Liver (tissue), 9 donors: ENCODE results near the gene OR5K2. TPM values are rescaled to one million over a fixed set of nuclear protein-coding genes. Genes with fewer than 3 reads are reported as not detected.

ENCODE experiments used
- DNase-seq: peaks from one replicate; pipeline ENCODE4 v3.0.0-alpha.2; 2017; ENCODE audit warnings: low spot score
- H3K27ac ChIP-seq, 2 donors: one replicate each; pipeline ENCODE4 v1.7.0; 2013; ENCODE audit warnings: inconsistent platforms in 2 of 2, low read length in 2 of 2, control low read depth in 1 of 2, low read depth in 1 of 2, mild to moderate bottlenecking in 1 of 2
- H3K27me3 ChIP-seq, 4 donors: one replicate each; pipeline versions ENCODE4 v1.6.1 to v1.7.0; 2013; ENCODE audit warnings: low read length in 3 of 4, inconsistent platforms in 1 of 4, mild to moderate bottlenecking in 1 of 4, moderate library complexity in 1 of 4; ENCODE audit not compliant: control insufficient read depth in 4 of 4, insufficient read depth in 4 of 4
- H3K36me3 ChIP-seq, 4 donors: one replicate each; pipeline versions ENCODE4 v1.6.1 to v1.7.0; 2013; ENCODE audit warnings: low read length in 3 of 4, mild to moderate bottlenecking in 3 of 4, low read depth in 1 of 4, moderate library complexity in 1 of 4; ENCODE audit not compliant: control insufficient read depth in 4 of 4, insufficient read depth in 3 of 4
- H3K4me1 ChIP-seq, 4 donors: one replicate each; pipeline versions ENCODE4 v1.6.1 to v1.7.0; 2013; ENCODE audit warnings: low read length in 3 of 4, mild to moderate bottlenecking in 3 of 4, moderate library complexity in 1 of 4; ENCODE audit not compliant: control insufficient read depth in 4 of 4, insufficient read depth in 4 of 4
- H3K4me3 ChIP-seq, 3 donors: one replicate each; pipeline versions ENCODE4 v1.6.1 to v1.7.0; 2013; ENCODE audit warnings: low read length in 3 of 3, control low read depth in 1 of 3, low read depth in 1 of 3, mild to moderate bottlenecking in 1 of 3
- H3K9ac ChIP-seq, 2 donors: one replicate each; pipeline ENCODE4 v1.7.0; 2013; ENCODE audit warnings: low read length in 2 of 2, mild to moderate bottlenecking in 2 of 2, moderate library complexity in 2 of 2, control low read depth in 1 of 2, low read depth in 1 of 2
- H3K9me3 ChIP-seq, 4 donors: one replicate each; pipeline versions ENCODE4 v1.6.1 to v1.7.0; 2013; ENCODE audit warnings: low read length in 3 of 4; ENCODE audit not compliant: control insufficient read depth in 4 of 4
- EGR1 ChIP-seq, 2 donors: IDR thresholded peaks; 2 replicates each; pipeline ENCODE4 v1.6.1; 2016 to 2018; ENCODE audit warnings: antibody characterized with exemption in 2 of 2, low read depth in 2 of 2
- FOXA1 ChIP-seq: IDR thresholded peaks from 2 replicates; pipeline ENCODE4 v1.6.1; 2016; ENCODE audit warnings: antibody characterized with exemption
- FOXA2 ChIP-seq: IDR thresholded peaks from 2 replicates; pipeline ENCODE4 v1.6.1; 2016; ENCODE audit warnings: antibody characterized with exemption
- GABPA ChIP-seq, 2 donors: IDR thresholded peaks in 1 of 2; conservative IDR thresholded peaks in 1 of 2; 2 replicates each; pipeline ENCODE4 v1.6.1; 2016; ENCODE audit warnings: antibody characterized with exemption in 2 of 2, mild to moderate bottlenecking in 1 of 2, moderate library complexity in 1 of 2
- HNF4A ChIP-seq, 2 donors: conservative IDR thresholded peaks; 2 replicates each; pipeline ENCODE4 v1.6.1; 2016; ENCODE audit warnings: antibody characterized with exemption in 2 of 2, mild to moderate bottlenecking in 2 of 2
- HNF4G ChIP-seq: IDR thresholded peaks from 2 replicates; pipeline ENCODE4 v1.6.1; 2016; ENCODE audit warnings: antibody characterized with exemption
- JUND ChIP-seq, 2 donors: IDR thresholded peaks; 2 replicates each; pipeline ENCODE4 v1.6.1; 2016; ENCODE audit warnings: antibody characterized with exemption in 2 of 2
- NR2F2 ChIP-seq: IDR thresholded peaks from 2 replicates; pipeline ENCODE4 v1.6.1; 2016; ENCODE audit warnings: antibody characterized with exemption
- RAD21 ChIP-seq, 2 donors: IDR thresholded peaks; 2 replicates each; pipeline ENCODE4 v1.6.1; 2016; ENCODE audit warnings: antibody characterized with exemption in 2 of 2, mild to moderate bottlenecking in 2 of 2
- RXRA ChIP-seq, 2 donors: IDR thresholded peaks; 2 replicates each; pipeline ENCODE4 v1.6.1; 2017 to 2018; ENCODE audit warnings: antibody characterized with exemption in 2 of 2, mild to moderate bottlenecking in 1 of 2
- SP1 ChIP-seq: IDR thresholded peaks from 2 replicates; pipeline ENCODE4 v1.6.1; 2018; ENCODE audit warnings: antibody characterized with exemption, mild to moderate bottlenecking
- TAF1 ChIP-seq: conservative IDR thresholded peaks from 2 replicates; pipeline ENCODE4 v1.6.1; 2016; ENCODE audit warnings: antibody characterized with exemption, mild to moderate bottlenecking
- YY1 ChIP-seq: IDR thresholded peaks from 2 replicates; pipeline ENCODE4 v1.6.1; 2016; ENCODE audit warnings: antibody characterized with exemption, mild to moderate bottlenecking
- WGBS: extraction: QIAGEN DNeasy Blood & Tissue Kit; methylation state at CpG from one replicate; pipeline ENCODE4 v1.1.7; 2013; 5-methylcytosine and 5-hydroxymethylcytosine counted together
- polyA plus RNA-seq, 2 donors: library from polyadenylated mRNA; stranded (reverse) in 1 of 2; unstranded in 1 of 2; fragments of 200-250 nt in 1 of 2; fragments of >200 nt in 1 of 2; fragmentation: Nextera tagmentation in 1 of 2; extraction: Ambion mirVana in 1 of 2; gene quantifications; one replicate each; pipeline versions ENCODE4 v1.2.1 to v1.2.3, GENCODE V29; 2013 to 2015
- total RNA-seq, 2 donors: library from RNA; depleted of rRNA; stranded (reverse); fragments of >200 nt; gene quantifications; one replicate each; pipeline ENCODE4 v1.2.3, GENCODE V29; 2014
- TF ChIP-seq, protein P1 (sequence below): IDR thresholded peaks from 2 replicates; pipeline ENCODE4 v1.6.1; 2016; ENCODE audit warnings: antibody characterized with exemption
- TF ChIP-seq, protein P2 (sequence below): IDR thresholded peaks from 2 replicates; pipeline ENCODE4 v1.6.1; 2016; ENCODE audit warnings: antibody characterized with exemption
- TF ChIP-seq, protein P3 (sequence below): IDR thresholded peaks from 2 replicates; pipeline ENCODE4 v1.6.1; 2016; ENCODE audit warnings: antibody characterized with exemption, mild to moderate bottlenecking
- TF ChIP-seq, protein P4 (sequence below): fragments of 150-350 bp; IDR thresholded peaks from 2 replicates; pipeline ENCODE4 v1.5.1; 2017; ENCODE audit warnings: improper control_type of control experiment, low read depth, low read length; ENCODE audit not compliant: missing input control
- TF ChIP-seq, protein P5 (sequence below): IDR thresholded peaks from 2 replicates; pipeline ENCODE4 v1.6.1; 2016; ENCODE audit warnings: antibody characterized with exemption
- donor health status: healthy.
- donor health status: healthy.
- donor health status: healthy.
- donor health status: healthy.
- donor health status: healthy.

Gene OR5K2
- total RNA-seq, result not detected
- not detected for polyA plus RNA-seq

DNA sequence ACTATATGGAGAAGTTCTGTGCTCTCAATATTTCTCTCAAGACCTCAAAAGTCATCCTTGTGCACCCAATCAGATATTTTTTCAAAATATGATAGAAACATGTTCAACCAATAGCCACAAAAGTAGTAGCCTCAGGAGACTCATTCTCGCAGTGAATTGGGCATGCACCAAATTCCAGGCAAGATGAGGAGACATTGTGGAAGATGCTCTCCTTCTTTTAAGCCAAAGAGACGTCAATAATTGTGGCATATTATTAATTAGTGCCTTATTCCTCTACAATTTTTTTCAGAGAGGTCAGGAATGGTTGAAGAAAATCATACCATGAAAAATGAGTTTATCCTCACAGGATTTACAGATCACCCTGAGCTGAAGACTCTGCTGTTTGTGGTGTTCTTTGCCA is at the start of gene OR5K2:
Gene OR5K2, plus strand, starts transcription at position 301 of the 400 bp plus-strand sequence. Its CDS starts 0 bp downstream, at position 301.
- H3K27me3 ChIP-seq, result no peaks in the 10 kb centered on the region
- no peak within 1 kb of the TSS for H3K27ac ChIP-seq
- H3K4me3 ChIP-seq, result no peak within 1 kb of the TSS
- TF ChIP-seq FOXA2, result no peak
- TF ChIP-seq TAF1, result no peak
- TF ChIP-seq, protein P1, sequence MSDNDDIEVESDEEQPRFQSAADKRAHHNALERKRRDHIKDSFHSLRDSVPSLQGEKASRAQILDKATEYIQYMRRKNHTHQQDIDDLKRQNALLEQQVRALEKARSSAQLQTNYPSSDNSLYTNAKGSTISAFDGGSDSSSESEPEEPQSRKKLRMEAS, result no peak
- TF ChIP-seq, protein P2, sequence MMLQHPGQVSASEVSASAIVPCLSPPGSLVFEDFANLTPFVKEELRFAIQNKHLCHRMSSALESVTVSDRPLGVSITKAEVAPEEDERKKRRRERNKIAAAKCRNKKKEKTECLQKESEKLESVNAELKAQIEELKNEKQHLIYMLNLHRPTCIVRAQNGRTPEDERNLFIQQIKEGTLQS, result no peak
- TF ChIP-seq, protein P3, sequence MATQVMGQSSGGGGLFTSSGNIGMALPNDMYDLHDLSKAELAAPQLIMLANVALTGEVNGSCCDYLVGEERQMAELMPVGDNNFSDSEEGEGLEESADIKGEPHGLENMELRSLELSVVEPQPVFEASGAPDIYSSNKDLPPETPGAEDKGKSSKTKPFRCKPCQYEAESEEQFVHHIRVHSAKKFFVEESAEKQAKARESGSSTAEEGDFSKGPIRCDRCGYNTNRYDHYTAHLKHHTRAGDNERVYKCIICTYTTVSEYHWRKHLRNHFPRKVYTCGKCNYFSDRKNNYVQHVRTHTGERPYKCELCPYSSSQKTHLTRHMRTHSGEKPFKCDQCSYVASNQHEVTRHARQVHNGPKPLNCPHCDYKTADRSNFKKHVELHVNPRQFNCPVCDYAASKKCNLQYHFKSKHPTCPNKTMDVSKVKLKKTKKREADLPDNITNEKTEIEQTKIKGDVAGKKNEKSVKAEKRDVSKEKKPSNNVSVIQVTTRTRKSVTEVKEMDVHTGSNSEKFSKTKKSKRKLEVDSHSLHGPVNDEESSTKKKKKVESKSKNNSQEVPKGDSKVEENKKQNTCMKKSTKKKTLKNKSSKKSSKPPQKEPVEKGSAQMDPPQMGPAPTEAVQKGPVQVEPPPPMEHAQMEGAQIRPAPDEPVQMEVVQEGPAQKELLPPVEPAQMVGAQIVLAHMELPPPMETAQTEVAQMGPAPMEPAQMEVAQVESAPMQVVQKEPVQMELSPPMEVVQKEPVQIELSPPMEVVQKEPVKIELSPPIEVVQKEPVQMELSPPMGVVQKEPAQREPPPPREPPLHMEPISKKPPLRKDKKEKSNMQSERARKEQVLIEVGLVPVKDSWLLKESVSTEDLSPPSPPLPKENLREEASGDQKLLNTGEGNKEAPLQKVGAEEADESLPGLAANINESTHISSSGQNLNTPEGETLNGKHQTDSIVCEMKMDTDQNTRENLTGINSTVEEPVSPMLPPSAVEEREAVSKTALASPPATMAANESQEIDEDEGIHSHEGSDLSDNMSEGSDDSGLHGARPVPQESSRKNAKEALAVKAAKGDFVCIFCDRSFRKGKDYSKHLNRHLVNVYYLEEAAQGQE, result no peak
- TF ChIP-seq, protein P4, sequence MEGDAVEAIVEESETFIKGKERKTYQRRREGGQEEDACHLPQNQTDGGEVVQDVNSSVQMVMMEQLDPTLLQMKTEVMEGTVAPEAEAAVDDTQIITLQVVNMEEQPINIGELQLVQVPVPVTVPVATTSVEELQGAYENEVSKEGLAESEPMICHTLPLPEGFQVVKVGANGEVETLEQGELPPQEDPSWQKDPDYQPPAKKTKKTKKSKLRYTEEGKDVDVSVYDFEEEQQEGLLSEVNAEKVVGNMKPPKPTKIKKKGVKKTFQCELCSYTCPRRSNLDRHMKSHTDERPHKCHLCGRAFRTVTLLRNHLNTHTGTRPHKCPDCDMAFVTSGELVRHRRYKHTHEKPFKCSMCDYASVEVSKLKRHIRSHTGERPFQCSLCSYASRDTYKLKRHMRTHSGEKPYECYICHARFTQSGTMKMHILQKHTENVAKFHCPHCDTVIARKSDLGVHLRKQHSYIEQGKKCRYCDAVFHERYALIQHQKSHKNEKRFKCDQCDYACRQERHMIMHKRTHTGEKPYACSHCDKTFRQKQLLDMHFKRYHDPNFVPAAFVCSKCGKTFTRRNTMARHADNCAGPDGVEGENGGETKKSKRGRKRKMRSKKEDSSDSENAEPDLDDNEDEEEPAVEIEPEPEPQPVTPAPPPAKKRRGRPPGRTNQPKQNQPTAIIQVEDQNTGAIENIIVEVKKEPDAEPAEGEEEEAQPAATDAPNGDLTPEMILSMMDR, result no peak
- no peak for TF ChIP-seq FOXA1
- no peak for TF ChIP-seq EGR1 (IDR thresholded peaks at IDR 0.05; ENCODE audit: low read depth in 2 of 2)
- no peak for TF ChIP-seq HNF4A (conservative IDR thresholded peaks at IDR 0.05)
- no peak for TF ChIP-seq RXRA (IDR thresholded peaks at IDR 0.05)
- no peak for TF ChIP-seq HNF4G
- no peak for TF ChIP-seq YY1
- TF ChIP-seq, protein P5, sequence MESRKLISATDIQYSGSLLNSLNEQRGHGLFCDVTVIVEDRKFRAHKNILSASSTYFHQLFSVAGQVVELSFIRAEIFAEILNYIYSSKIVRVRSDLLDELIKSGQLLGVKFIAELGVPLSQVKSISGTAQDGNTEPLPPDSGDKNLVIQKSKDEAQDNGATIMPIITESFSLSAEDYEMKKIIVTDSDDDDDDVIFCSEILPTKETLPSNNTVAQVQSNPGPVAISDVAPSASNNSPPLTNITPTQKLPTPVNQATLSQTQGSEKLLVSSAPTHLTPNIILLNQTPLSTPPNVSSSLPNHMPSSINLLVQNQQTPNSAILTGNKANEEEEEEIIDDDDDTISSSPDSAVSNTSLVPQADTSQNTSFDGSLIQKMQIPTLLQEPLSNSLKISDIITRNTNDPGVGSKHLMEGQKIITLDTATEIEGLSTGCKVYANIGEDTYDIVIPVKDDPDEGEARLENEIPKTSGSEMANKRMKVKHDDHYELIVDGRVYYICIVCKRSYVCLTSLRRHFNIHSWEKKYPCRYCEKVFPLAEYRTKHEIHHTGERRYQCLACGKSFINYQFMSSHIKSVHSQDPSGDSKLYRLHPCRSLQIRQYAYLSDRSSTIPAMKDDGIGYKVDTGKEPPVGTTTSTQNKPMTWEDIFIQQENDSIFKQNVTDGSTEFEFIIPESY, result no peak
- TF ChIP-seq RAD21 (IDR thresholded peaks at IDR 0.05), result no peak
- TF ChIP-seq NR2F2, result no peak
- TF ChIP-seq SP1, result no peak
- TF ChIP-seq JUND (IDR thresholded peaks at IDR 0.05), result no peak
- no peak for TF ChIP-seq GABPA (IDR thresholded peaks at IDR 0.05 in 1 of 2, conservative IDR thresholded peaks at IDR 0.05 in 1 of 2)
- H3K9me3 ChIP-seq, result no peaks in the 10 kb centered on the region
- WGBS, result 72% methylated on average over 2 of the region's 2 CpGs
- no peaks in the 10 kb centered on the region for H3K4me1 ChIP-seq
- no peak within 1 kb of the TSS for H3K9ac ChIP-seq
- DNase-seq, result no peak
- H3K36me3 ChIP-seq, result no peaks in the 10 kb centered on the region
